ENCODE measurements around the gene DLX1. TPM values are rescaled to one million over a fixed set of nuclear protein-coding genes. Genes with fewer than 3 reads are reported as not detected.
"Not testable (repeated sequence)": the region's sequence is repeated elsewhere in the genome, so short reads cannot be mapped to it uniquely, and the experiment has no call there.

The DLX1 gene
- total and polyA plus RNA-seq, 2 donors (not counting 1 experiment from before 2014, with no cell fraction given): 0.09 TPM; not detected in 1

DNA sequence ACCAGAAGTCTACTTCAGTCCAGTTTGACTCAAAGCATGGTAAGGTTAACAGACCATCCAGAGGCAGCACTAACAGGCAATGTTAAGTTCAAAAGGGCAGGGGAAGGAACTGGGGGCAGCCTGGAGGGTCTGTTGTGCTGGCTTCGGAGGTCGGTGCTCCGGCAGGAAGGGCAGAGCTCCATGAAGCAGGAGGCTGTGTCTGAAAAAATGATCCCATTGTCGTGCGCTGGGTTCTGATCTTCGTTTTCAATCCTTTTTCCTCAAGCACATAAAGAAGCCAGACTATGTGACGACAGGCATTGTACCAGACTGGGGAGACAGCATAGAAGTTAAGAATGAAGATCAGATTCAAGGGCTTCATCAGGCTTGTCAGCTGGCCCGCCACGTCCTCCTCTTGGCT lies 21.9 kb upstream of the DLX1 start:
- no peak for TF ChIP-seq EZH2 (IDR thresholded peaks at IDR 0.05; ENCODE audit: low read length, missing control alignments)
- TF ChIP-seq, protein P1, sequence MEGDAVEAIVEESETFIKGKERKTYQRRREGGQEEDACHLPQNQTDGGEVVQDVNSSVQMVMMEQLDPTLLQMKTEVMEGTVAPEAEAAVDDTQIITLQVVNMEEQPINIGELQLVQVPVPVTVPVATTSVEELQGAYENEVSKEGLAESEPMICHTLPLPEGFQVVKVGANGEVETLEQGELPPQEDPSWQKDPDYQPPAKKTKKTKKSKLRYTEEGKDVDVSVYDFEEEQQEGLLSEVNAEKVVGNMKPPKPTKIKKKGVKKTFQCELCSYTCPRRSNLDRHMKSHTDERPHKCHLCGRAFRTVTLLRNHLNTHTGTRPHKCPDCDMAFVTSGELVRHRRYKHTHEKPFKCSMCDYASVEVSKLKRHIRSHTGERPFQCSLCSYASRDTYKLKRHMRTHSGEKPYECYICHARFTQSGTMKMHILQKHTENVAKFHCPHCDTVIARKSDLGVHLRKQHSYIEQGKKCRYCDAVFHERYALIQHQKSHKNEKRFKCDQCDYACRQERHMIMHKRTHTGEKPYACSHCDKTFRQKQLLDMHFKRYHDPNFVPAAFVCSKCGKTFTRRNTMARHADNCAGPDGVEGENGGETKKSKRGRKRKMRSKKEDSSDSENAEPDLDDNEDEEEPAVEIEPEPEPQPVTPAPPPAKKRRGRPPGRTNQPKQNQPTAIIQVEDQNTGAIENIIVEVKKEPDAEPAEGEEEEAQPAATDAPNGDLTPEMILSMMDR (conservative IDR thresholded peaks at IDR 0.05 in 1 of 2, IDR thresholded peaks at IDR 0.05 in 1 of 2; ENCODE audit: low read depth in 1 of 2, low read length in 2 of 2): no peak
- DNase-seq (ENCODE audit: low read depth in 2 of 2): no peak
- no peak overlapping the region for H2AFZ ChIP-seq (ENCODE audit: low read length)

DNA sequence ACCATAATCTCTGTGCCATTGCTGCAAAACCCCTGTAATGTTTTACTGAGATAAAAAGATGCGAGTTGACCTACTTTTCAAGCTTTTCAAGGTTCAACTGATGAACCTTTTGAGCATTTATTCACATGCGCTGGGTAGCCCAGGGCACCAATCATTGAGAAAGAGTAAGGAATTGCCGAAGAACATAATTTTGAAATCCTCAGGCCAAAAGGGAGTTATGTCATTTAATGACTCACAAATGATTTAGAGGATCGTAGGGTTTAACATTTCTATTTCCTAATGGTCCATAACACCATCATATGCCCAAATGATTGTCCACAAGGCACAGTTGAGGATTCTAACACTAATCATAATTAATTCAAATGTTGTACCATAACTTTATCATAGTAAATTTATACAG lies 20.2 kb upstream of the DLX1 start:
- no peaks in the 10 kb centered on the region for H3K4me1 ChIP-seq (ENCODE audit: control insufficient read depth, extremely low read depth, insufficient read depth, low read length)
- no peak overlapping the region for H2AFZ ChIP-seq (ENCODE audit: low read length)
- no peaks in the 10 kb centered on the region for H3K27me3 ChIP-seq (ENCODE audit: control insufficient read depth, insufficient read depth, low read length)
- no peaks in the 10 kb centered on the region for H3K79me2 ChIP-seq (ENCODE audit: control insufficient read depth, insufficient read depth, low read length)
- H3K9me3 ChIP-seq (ENCODE audit: control insufficient read depth, insufficient read depth, low read depth, low read length): no peaks in the 10 kb centered on the region
- H3K9ac ChIP-seq (ENCODE audit: insufficient read depth, low read length): no peak overlapping the region
- no peak for DNase-seq (ENCODE audit: low read depth in 2 of 2)
- H3K4me2 ChIP-seq (ENCODE audit: extremely low read depth, insufficient read depth, low read length): no peak overlapping the region
- H3K27ac ChIP-seq (ENCODE audit: insufficient read depth, low read length): no peak overlapping the region
- no peak overlapping the region for H3K4me3 ChIP-seq (replicated peaks in 1 of 4; ENCODE audit: control extremely low read depth in 1 of 4, insufficient read depth in 1 of 4, low read depth in 3 of 4, low read length in 4 of 4)
- TF ChIP-seq, protein P1 (conservative IDR thresholded peaks at IDR 0.05 in 1 of 2, IDR thresholded peaks at IDR 0.05 in 1 of 2; ENCODE audit: low read depth in 1 of 2, low read length in 2 of 2): no peak
- no peak for TF ChIP-seq EZH2 (IDR thresholded peaks at IDR 0.05; ENCODE audit: low read length, missing control alignments)
- H3K36me3 ChIP-seq (ENCODE audit: control insufficient read depth, insufficient read depth, low read length): no peaks in the 10 kb centered on the region
- no peaks in the 10 kb centered on the region for H4K20me1 ChIP-seq (ENCODE audit: control insufficient read depth, extremely low read depth, insufficient read depth, low read length)

More for the DNA sequence above, 21.9 kb upstream of the DLX1 start:
- Histone ChIP-seq H3K36me3 (ENCODE audit: control insufficient read depth, insufficient read depth, low read length) (no peaks in the 10 kb centered on the region), H3K4me2 (ENCODE audit: extremely low read depth, insufficient read depth, low read length) (no peak overlapping the region), H3K79me2 (ENCODE audit: control insufficient read depth, insufficient read depth, low read length) (no peaks in the 10 kb centered on the region), H3K4me3 (replicated peaks in 1 of 4; ENCODE audit: control extremely low read depth in 1 of 4, insufficient read depth in 1 of 4, low read depth in 3 of 4, low read length in 4 of 4) (no peak overlapping the region), H3K27ac (ENCODE audit: insufficient read depth, low read length) (no peak overlapping the region), H3K27me3 (ENCODE audit: control insufficient read depth, insufficient read depth, low read length) (no peaks in the 10 kb centered on the region), H4K20me1 (ENCODE audit: control insufficient read depth, extremely low read depth, insufficient read depth, low read length) (no peaks in the 10 kb centered on the region), H3K4me1 (ENCODE audit: control insufficient read depth, extremely low read depth, insufficient read depth, low read length) (no peaks in the 10 kb centered on the region), H3K9me3 (ENCODE audit: control insufficient read depth, insufficient read depth, low read depth, low read length) (no peaks in the 10 kb centered on the region), H3K9ac (ENCODE audit: insufficient read depth, low read length) (no peak overlapping the region)

DNA sequence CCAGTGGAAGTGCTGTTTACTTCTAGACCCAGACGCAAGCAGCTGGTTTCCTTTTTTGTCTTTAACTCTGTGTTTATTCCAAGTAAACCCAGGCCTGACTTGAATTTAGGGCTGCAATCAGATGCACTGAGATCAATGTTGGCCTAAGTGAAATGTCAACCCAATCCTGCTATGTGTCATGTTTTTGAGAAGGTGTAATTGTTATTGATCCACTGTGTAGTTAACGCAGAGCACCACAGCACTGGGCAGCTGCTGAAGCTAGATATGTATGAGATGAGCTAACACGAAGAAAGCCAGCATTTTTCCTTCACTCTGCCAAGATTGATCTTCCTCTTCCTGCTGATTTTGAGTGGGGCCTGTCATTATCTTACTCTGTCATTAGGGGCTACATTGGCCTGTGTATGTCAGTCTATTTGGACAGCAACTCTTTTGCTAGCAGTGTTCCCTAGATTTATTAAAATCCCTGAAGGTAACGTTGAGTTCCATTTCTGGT lies 18.9 kb upstream of the DLX1 start:
- Histone ChIP-seq H3K4me1 (ENCODE audit: control insufficient read depth, extremely low read depth, insufficient read depth, low read length) (no peaks in the 10 kb centered on the region), H2AFZ (ENCODE audit: low read length) (no peak overlapping the region), H3K27me3 (ENCODE audit: control insufficient read depth, insufficient read depth, low read length) (no peaks in the 10 kb centered on the region), H3K36me3 (ENCODE audit: control insufficient read depth, insufficient read depth, low read length) (no peaks in the 10 kb centered on the region), H3K4me3 (replicated peaks in 1 of 4; ENCODE audit: control extremely low read depth in 1 of 4, insufficient read depth in 1 of 4, low read depth in 3 of 4, low read length in 4 of 4) (no peak overlapping the region), H3K9ac (ENCODE audit: insufficient read depth, low read length) (no peak overlapping the region), H3K4me2 (ENCODE audit: extremely low read depth, insufficient read depth, low read length) (no peak overlapping the region), H4K20me1 (ENCODE audit: control insufficient read depth, extremely low read depth, insufficient read depth, low read length) (no peaks in the 10 kb centered on the region), H3K27ac (ENCODE audit: insufficient read depth, low read length) (no peak overlapping the region), H3K79me2 (ENCODE audit: control insufficient read depth, insufficient read depth, low read length) (no peaks in the 10 kb centered on the region), H3K9me3 (ENCODE audit: control insufficient read depth, insufficient read depth, low read depth, low read length) (no peaks in the 10 kb centered on the region)
- no peak for TF ChIP-seq EZH2 (IDR thresholded peaks at IDR 0.05; ENCODE audit: low read length, missing control alignments)
- TF ChIP-seq, protein P1 (conservative IDR thresholded peaks at IDR 0.05 in 1 of 2, IDR thresholded peaks at IDR 0.05 in 1 of 2; ENCODE audit: low read depth in 1 of 2, low read length in 2 of 2): no peak
- DNase-seq (ENCODE audit: low read depth in 2 of 2): no peak

DNA sequence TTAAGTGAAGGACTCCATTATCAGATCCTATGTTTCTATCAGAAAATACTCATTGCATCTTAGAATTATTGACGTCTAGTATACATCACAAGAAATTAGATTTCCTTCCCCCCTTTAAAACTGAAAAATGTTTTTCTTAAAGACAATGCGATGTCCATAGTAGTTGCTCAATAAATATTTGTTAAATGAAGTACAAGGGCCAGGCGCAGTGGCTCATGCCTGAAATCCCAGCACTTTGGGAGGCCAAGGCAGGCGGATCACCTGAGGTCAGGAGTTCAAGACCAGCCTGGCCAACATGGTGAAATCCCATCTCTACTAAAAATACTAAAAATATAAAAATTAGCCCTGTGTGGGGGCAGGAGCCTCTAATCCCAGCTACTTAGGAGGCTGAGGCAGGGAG lies 17.4 kb upstream of the DLX1 start:
- not testable (repeated sequence) for H3K9ac ChIP-seq (ENCODE audit: insufficient read depth, low read length); H4K20me1 ChIP-seq (ENCODE audit: control insufficient read depth, extremely low read depth, insufficient read depth, low read length); H2AFZ ChIP-seq (ENCODE audit: low read length); H3K79me2 ChIP-seq (ENCODE audit: control insufficient read depth, insufficient read depth, low read length); H3K27ac ChIP-seq (ENCODE audit: insufficient read depth, low read length); H3K4me3 ChIP-seq (replicated peaks in 1 of 4; ENCODE audit: control extremely low read depth in 1 of 4, insufficient read depth in 1 of 4, low read depth in 3 of 4, low read length in 4 of 4); H3K9me3 ChIP-seq (ENCODE audit: control insufficient read depth, insufficient read depth, low read depth, low read length); H3K4me2 ChIP-seq (ENCODE audit: extremely low read depth, insufficient read depth, low read length); H3K27me3 ChIP-seq (ENCODE audit: control insufficient read depth, insufficient read depth, low read length); H3K4me1 ChIP-seq (ENCODE audit: control insufficient read depth, extremely low read depth, insufficient read depth, low read length); H3K36me3 ChIP-seq (ENCODE audit: control insufficient read depth, insufficient read depth, low read length); DNase-seq (ENCODE audit: low read depth in 2 of 2)

Data from fibroblast of lung (primary cell).